Activated CD4-positive, alpha-beta T cell treated with anti-CD3 and anti-CD28 coated beads, Interleukin-2, amount 50 U/mL, for 4 hours (primary cell): Measurements from ENCODE around the gene DDC.
"Not testable (repeated sequence)": the region's sequence is repeated elsewhere in the genome, so short reads cannot be mapped to it uniquely, and the experiment has no call there.

Source experiments
- DNase-seq, 2 experiments: peaks; one replicate each; pipeline ENCODE4 v3.0.0-alpha.2; 2020

The DDC gene

DNA sequence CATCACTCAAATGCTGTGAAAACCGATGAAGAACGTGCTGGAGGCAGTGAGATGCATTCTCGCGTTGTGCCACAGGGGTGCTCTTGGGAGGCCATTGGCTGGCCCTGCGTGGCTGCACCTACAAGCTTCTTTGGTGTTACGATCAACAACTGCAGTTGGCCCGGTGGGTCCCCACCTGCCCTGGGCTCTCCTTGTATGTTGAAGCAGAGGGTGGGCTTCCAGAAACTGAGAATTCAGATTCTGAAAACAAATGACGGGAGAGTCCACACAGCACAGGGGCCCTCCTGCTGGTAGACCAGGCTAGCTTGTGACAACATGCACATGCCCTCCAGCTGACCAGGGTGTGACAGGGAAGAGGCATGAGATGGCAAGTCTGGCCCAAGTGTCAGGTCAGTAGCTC is 23.7 kb upstream of the DDC start:
- no peak for DNase-seq

DNA sequence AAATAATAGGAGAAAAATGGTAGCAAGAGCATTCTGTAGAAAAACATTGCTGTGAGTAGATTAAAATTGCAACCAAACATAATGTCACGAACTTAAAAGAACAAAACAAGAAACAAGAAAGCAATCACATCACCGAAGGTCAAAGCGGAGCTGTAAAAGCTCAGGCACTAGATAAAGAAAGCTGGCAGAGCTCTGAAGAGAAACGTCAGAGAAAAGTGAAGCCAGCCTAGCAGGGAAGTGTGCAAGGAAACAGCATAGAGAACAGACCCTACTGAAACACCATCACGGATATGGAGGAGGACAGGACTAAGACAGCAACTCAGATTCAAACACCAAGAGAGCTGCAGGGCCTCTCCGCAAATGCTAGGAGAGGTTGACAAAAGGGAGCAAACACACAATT is 22.5 kb upstream of the DDC start:
- no peak for DNase-seq

DNA sequence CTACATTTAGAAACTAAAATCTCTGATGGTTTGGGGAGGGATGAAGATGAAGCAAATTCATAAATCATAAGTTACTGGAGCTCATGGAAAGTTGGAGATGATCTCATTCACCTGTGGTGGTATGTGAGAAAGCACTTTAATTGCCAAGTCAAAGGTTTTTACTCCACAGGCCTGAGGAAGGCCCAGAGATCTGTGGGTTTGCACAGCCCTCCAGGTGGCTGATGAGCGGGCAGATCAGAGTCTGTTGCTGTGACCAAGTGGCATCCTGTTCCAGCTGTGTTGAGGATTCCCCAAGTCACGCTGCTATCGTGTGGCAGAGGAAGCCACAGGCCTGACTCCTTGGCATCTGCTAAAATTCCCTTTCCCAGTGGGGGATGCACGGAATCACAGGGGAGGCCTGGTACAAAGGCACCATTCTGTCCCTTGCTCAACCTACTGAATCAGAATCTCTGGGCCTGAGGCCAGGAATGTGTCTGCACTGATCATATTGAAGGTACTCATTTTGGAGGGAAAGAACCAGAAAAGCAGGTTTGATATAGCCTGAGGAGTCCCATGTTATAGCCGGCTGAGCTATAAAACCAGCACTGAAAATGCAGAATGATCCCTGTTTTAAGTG is 19.7 kb upstream of the DDC start:
- DNase-seq = no peak

DNA sequence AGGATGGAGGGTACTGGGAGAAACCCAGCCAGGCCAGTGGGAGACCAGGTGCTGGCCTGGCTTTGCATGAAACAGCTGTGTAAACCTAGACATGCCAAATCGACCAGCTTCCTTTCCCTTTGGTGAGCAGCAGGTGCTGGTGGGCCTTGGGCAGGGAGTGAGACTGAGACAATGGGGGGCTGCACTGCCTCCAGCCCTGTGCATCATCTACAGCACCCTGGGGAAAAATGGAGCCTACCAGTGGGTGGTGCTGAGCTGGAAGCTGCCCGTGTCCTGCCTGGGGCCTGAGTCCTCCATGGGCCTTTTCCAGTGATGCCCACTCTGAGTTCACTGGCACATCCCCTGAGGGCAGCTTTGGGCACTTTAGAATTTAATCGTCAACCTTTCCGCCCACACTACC is 19.2 kb upstream of the DDC start:
- no peak for DNase-seq

DNA sequence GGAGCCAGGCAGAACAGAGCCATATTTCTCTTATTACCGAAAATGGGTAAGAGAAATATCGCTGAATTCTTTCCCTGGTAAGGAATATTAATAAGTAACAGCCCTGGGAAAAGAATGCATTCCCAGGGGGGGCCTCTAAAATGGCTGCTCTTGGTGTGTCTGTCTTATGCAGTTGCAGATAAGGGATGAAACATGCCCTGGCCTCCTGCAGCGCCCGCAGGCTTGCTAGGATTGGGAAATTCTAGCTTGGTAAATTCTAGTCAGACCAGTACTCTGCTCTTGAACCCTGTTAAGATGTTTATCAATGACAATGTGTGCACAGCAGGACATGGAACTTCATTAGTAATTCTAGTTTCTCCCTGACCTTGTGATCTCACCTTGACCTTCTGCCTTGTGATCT is 18.1 kb upstream of the DDC start:
- not testable (repeated sequence) for DNase-seq

DNA sequence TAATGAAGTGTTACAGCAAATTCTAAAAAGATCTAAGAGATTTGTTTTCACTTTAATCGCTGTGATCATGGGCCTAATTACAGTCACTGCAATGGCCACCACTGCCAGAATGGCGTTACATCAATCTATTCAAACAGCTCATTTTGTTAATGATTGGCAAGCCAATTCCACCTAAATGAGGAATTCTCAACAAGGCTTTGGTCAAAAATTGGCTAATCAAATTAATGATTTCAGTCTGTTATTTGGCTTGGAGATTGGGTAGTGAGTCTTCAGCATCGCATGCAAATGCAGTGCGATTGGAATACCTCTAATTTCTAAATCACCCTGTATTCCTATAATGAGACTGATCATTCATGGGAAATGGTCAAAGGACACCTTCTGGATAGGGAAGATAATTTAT is 17.1 kb upstream of the DDC start:
- DNase-seq = not testable (repeated sequence)

DNA sequence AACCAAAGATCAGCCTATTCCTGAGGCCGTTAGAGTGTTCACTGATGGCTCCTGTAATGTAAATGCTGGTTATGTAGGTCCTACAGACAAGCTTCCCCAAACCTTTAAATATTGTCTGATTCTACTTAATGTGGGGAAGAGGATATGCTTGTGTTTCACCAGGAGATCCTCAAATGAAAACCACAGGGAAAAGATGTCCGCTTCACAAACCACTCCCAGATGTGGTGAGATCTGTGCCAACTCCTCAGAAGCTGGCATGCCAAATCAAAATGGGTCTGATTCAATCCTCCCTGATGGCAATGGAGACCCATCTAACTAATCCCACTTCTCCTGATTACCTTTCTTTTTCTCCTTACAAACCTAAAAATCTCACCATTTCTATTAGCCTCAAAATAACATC is 15.5 kb upstream of the DDC start:
- DNase-seq = not testable (repeated sequence)

DNA sequence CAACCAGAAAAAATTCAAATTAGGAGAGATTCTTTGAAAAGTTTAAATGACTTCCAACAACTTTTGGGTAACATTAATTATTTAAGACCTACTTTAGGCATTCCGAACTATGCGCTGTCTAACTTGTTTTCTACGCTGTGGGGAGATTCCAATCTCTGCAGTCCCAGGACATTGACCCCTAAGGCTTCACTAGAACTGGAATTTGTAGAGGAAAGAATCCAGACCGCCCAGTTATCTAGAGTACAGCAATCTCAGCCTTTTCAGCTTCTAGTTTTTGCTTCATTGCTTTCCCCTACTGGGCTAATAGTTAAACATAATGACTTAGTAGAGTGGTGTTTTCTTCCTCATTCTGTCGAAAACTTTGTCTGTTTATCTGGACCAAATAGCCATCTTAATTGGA is 14.9 kb upstream of the DDC start:
- DNase-seq = no peak

DNA sequence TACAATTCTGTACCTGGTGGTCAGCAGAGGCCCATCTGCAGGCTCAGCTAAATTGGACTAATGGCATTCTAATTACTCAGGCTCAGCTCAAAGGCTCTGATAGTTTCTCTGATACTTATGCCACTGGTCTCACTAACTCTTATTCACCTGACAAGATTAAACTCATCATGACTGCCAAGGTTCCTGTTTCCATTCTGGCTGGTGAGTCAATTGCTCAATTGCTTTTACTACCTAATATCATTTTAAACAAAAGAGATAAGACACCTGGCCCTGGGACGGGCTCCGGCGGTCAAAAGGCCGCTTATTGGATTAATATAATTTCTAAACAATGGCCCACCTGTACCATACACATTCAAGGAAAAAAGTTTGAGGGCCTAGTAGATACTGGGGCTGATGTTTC is 12.9 kb upstream of the DDC start:
- DNase-seq = not testable (repeated sequence)

DNA sequence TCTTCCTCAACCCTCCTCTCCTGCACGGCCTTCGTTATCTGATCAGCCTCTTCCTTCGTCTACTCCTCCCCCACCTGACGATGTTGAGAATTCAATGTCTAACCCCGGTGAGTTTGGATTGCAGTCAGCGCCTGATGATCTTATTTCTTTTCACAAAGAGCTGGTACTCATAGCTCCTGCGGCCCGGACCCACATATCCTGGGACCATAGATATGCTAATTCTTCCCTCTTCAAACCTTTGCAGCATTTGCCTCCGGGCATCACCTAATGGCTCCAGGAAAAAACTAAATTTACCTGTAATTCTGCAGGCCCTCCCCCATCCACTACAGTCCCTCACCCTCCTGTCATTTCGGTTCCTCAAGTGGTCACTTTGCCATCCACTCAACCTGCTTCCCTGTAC is 12.4 kb upstream of the DDC start:
- DNase-seq = no peak

DNA sequence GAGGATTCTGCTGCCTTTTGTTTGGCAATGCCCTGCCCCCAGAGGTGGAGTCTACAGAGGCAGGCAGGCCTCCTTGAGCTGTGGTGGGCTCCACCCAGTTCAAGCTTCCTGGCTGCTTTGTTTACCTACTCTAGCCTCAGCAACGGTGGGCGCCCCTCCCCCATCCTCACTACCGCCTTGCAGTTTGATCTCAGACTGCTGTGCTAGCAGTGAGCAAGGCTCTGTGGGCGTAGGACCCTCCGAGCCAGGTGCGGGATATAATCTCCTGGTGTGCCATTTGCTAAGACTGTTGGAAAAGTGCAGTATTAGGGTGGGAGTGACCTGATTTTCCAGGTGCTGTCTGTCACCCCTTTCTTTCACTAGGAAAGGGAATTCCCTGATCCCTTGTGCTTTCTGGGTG is 11.2 kb upstream of the DDC start:
- not testable (repeated sequence) for DNase-seq

DNA sequence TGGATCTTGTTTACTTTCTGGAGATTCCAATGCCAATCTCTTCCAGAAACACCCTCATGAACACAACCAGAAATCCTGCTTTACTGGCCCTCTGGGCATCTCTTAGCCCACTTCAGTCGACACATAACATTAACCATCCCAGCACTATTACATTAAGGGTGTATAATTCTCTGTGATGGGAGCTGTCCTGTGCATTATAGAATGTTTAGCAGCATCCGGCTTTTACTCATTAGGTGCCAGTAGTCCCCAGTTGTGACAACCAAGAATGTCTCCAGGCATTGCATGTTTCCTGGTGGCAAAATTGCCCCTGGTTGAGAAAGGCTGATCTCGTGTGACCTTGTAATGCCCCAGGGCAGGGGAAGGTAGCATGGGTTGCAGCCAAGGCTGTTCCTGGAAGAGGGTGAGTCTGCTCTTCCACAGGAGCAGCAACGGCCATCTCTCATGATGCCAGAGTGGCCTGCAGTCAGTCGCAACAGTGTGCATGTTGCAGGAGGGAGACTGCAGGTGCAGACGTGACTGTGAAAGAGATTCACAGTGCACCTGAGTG is 2.6 kb upstream of the DDC start:
- no peak for DNase-seq

DNA sequence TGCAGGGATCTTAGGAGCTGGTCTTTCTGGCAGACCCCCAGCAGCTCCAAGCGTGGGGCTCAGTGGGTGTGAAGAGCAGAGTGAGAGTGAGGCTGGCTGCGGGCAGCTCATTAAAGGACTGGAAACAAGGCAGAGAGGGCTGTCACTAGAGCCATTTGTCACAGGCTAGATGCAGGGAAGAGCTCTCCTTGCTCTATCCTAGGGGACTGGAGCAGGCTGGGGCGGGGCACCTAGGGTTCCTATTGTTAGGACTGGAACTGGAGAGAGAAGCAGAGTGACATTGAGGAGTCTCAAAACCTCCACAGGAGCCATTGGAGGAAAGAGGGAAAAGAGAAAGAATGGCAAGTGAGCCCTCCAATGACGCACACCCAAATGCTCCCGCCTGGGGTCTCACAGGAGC is 772 bp upstream of the DDC start:
- no peak for DNase-seq

DNA sequence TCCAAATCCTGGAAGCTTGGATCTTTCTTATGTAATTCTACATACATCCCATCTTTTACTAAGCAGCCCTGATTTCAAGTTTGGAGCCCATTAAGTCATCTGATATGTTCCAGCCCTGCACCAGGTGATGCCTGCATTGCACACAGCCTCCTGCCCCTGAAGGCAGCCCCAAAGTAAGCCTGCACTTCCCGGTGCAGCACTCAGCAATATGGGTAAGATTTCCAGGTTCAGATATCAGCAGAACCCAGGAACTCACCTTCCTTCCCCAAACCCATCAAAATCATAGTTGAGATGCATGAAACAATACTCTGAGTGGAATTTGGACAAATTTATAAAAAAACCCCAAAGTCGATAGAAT is 333 bp upstream of the DDC start:
- no peak for DNase-seq

DNA sequence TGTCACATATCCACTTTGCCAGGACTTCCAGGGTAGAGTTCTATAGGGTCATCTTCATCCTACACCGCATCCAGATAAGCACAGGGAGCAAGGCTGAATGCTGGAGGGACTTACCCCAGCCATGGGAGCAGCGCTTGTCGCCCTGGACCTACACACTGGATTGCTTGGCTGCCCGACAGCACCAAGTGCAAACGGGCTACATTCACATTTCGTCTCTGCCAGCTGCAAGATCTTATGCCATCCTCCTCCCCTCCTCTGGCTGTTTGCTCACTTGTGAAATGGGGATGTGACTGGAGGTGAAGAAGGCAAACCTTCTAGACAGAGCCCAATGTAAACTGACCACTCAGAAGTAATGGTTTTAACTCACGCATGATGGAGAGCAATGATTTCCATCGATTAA is 1.0 kb downstream of the DDC start:
- DNase-seq = no peak

DNA sequence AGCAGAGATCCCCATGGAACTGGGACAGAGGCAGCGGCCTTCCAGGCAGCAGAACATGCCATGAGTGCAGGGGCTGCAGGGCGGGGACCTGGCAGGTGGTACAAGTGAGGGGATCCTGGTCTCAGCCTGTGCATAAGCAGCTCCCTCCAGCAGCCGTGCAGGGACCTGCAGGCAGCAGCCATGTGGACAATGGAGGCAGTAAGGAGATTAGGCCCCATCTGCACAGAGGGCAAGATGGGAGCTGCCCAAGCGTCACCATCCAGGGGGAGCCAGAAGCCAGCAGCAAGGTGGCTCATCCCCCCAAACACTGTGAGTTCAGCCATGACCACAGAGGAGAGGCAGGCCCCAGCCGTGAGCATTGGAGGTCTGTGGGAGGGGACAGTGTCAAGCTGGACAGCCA is 3.1 kb downstream of the DDC start:
- no peak for DNase-seq

DNA sequence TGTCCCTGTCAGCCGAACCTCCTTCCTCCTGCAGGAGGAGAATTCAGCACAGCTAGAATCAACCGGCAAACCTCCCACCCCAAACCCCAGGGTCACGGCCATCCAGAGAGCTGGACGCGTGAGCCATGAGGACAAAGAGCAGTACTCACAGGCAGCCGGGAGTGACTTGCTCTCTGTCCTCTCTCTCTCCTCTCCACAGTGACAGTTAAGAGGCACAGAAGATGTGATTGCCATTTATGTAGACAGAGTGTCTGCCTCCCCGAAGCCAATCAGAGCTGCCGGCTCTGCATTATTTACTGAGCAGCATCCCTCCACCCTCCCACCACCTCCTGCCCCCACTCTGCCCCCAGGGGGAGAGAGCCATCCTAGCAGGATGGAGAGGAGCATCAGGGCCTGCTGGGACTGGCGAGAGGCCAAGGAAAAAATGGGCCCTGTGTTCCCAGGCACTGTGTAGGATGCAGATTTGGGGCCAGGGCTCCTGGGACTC is 4.3 kb downstream of the DDC start:
- DNase-seq = no peak

DNA sequence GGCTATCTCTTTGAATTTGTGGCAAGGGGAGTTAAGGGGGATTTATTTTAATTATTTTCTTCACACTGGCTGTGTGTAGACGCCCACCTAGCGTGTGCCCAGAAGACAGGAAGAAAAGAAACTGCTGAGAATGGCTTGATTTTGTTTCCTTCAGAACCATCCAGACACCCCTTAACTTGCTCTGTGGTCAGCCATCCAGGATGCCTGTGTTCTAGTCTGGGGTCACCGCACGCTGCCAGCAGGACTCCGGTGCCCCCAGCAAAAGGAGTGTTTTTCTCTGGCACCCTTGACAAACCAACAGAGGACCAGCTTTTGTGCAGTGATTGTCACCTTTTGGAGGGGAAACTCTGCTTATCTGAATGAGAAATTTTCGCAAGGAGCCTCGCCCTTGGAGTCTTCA is 5.3 kb downstream of the DDC start:
- DNase-seq = no peak

DNA sequence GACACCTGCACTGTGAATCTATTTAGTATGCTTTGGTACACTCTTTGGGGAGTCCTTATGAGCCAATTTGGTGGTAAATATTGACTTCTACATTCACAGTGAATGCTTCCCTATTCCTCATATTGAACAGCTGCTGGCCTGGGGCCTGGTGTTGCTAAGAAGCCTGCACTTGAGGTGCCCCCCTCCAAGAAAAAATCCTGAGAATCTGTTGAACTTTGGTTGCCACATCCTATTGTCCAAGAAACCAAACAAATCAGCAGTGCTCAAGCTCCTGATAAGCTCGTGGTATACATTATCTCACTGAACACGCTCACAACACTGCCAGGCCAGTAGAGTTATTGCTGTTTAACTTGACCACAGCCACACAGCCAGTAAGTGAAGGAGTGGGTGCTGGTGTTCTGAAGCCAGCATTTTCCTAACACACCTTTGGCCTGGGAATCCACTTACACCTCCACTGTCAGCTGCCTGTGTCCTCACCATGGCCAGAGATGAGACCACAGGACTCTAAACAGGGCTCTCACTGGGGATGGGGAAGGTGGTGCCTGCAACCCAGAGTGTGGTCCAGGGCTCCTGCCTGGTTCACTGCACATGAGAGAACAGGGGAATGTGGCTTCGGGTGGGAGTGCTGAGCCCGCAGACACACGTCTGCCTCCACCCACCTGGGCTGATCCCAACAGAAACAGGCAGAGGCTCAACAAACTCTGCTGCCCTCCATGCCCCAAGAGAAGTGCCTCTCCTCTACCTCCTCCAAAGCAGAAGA is 6.7 kb downstream of the DDC start:
- DNase-seq = no peak

DNA sequence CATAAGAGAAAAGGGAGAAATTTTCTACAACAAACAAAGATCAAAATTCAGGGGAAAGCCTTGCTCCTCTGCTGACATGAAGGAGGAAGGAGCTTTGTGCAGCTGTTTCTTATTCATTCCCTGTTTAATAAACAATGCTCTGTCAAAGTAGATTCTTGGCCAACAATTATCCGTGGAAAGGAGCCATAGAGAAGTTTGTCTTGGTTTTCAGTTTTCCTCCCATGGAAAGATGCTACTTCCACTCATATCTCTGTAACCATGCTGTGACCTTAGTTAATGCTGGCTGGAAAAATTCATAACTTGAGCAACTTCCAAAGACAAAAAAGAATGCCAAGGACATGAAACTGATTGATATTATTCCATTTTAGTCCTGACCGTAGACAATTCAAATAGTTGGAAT is 8.1 kb downstream of the DDC start:
- no peak for DNase-seq

DNA sequence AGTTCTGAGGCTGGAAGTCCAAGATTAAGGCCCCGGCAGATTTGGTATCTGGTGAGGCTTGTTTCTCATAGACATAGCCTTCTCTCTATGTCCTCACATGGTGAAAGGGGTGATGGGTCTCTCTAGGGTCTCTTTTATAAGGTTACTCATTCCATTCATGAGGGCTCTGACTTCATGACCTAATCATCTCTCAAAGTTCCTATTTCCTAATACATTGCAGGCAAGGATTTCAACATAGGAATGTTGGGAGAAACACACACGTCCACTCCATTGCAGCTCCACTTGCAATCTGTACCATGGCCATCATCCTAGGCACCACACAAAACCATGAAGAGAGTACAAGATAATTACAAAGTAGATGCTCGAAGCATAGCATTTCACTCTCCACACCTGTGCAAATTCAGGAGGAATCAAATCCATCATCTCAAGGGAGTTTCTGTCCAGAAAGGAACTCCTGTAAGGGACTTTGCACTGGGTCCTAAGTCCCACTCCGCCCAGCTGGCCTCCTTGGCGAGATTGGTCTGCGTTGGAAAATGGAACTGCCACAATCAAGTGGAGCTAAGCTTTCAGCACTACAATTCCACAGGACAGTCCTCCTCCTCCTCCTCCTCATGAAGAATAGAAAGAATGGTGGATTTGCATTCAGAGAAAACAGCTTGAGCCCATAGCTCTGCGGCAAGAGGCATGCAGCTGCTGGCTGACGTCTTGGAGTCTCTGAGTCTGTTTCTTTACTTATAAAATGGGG is 8.8 kb downstream of the DDC start:
- DNase-seq = no peak

DNA sequence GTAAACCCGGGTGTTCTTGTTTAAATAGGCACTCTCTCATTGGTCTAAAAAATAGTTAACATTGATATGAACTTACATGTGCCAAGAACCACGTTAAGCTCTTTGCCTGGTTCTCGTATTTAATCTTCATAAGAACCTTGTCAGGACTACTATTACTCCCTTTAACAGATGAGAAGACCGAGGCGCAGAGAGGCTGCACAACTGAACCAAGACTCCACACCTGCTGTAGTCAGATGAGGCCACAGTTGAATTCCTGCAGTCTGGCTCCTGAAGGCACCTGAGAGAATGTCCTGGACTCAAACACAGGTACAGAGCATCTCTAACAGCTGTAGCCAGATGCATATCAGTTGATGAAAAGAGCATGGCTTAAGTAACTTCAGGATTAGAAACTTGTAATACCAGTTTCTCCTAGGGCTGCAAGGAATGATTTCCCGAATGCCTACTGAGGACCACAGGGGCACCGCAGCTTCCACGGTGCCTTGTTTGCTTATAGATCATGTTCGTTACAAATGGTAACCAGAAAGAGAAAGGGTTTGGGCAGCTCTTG is 9.5 kb downstream of the DDC start:
- no peak for DNase-seq
